SK-N-SH treated with all-trans-retinoic acid at 6 μM for 48 hours (cell line): ENCODE data around the gene VAC14.

Experiments used
- ATAC-seq: fragments of 200-7000 bp; cut with Tn5 transposase; 3 replicates; pipeline ENCODE4 v1.9.1; 2020; ENCODE audit warnings: mild to moderate bottlenecking, moderate library complexity
- ARNTL ChIP-seq: fragments of 450-650 bp; formaldehyde crosslinking; IDR thresholded peaks from 2 replicates; pipeline ENCODE4 v1.5.0; 2020; ENCODE audit warnings: low read depth, mild to moderate bottlenecking, moderate library complexity, borderline replicate concordance
- BACH2 ChIP-seq: fragments of 250-450 bp; sonication (Bioruptor Pico); IDR thresholded peaks from 2 replicates; pipeline ENCODE4 v1.9.0; 2021; ENCODE audit warnings: mild to moderate bottlenecking, borderline replicate concordance
- CSDC2 ChIP-seq: fragments of 250-450 bp; sonication (Bioruptor Pico); IDR thresholded peaks from 2 replicates; pipeline ENCODE4 v1.5.0; 2020; ENCODE audit warnings: mild to moderate bottlenecking, moderate library complexity
- ESRRG ChIP-seq: fragments of 250-450 bp; sonication (Bioruptor Pico); IDR thresholded peaks from 2 replicates; pipeline ENCODE4 v1.6.1; 2021; ENCODE audit warnings: mild to moderate bottlenecking
- GLIS3 ChIP-seq: fragments of 250-450 bp; sonication (Bioruptor Pico); IDR thresholded peaks from 2 replicates; pipeline ENCODE4 v1.5.0; 2020; ENCODE audit warnings: mild to moderate bottlenecking, moderate library complexity
- ISL1 ChIP-seq: fragments of 250-450 bp; sonication (Bioruptor Pico); IDR thresholded peaks from 2 replicates; pipeline ENCODE4 v2.1.2; 2022; ENCODE audit warnings: mild to moderate bottlenecking, moderate library complexity
- OSR1 ChIP-seq: fragments of 250-450 bp; sonication (Bioruptor Pico); IDR thresholded peaks from 2 replicates; pipeline ENCODE4 v1.8.0; 2022; ENCODE audit warnings: moderate library complexity, mild to moderate bottlenecking, inconsistent platforms
- PPARA ChIP-seq: fragments of 250-450 bp; sonication (Bioruptor Pico); IDR thresholded peaks from 2 replicates; pipeline ENCODE4 v1.5.0; 2020; ENCODE audit warnings: mild to moderate bottlenecking, borderline replicate concordance
- RARB ChIP-seq: fragments of 250-450 bp; sonication (Bioruptor Pico); IDR thresholded peaks from 2 replicates; pipeline ENCODE4 v1.8.0; 2021; ENCODE audit warnings: mild to moderate bottlenecking, moderate library complexity
- SNAI2 ChIP-seq: fragments of 250-450 bp; sonication (Bioruptor Pico); IDR thresholded peaks from 2 replicates; pipeline ENCODE4 v1.5.0; 2020; ENCODE audit warnings: mild to moderate bottlenecking, moderate library complexity
- TCF4 ChIP-seq: fragments of 250-450 bp; sonication (Bioruptor Pico); IDR thresholded peaks from 2 replicates; pipeline ENCODE4 v1.8.0; 2021; ENCODE audit warnings: mild to moderate bottlenecking, moderate library complexity, borderline replicate concordance
- TOX ChIP-seq: fragments of 250-450 bp; sonication (Bioruptor Pico); IDR thresholded peaks from 2 replicates; pipeline ENCODE4 v1.8.0; 2021; ENCODE audit warnings: mild to moderate bottlenecking, moderate library complexity, borderline replicate concordance
- ZC3H10 ChIP-seq: fragments of 250-450 bp; sonication (Bioruptor Pico); IDR thresholded peaks from 2 replicates; pipeline ENCODE4 v1.5.1; 2021; ENCODE audit warnings: mild to moderate bottlenecking, moderate library complexity
- ZFP3 ChIP-seq: fragments of 250-450 bp; sonication (Bioruptor Pico); IDR thresholded peaks from 2 replicates; pipeline ENCODE4 v1.5.0; 2020; ENCODE audit warnings: mild to moderate bottlenecking, moderate library complexity
- ZFP30 ChIP-seq: fragments of 450-650 bp; formaldehyde crosslinking; IDR thresholded peaks from 2 replicates; pipeline ENCODE4 v1.5.0; 2022; ENCODE audit warnings: mild to moderate bottlenecking, moderate library complexity
- ZNF565 ChIP-seq: fragments of 450-650 bp; formaldehyde crosslinking; conservative IDR thresholded peaks from 2 replicates; pipeline ENCODE4 v1.5.0; 2020; ENCODE audit warnings: low read depth, mild to moderate bottlenecking, moderate library complexity
- ZNF70 ChIP-seq: fragments of 450-650 bp; formaldehyde crosslinking; IDR thresholded peaks from 2 replicates; pipeline ENCODE4 v1.5.0; 2020; ENCODE audit warnings: mild to moderate bottlenecking, moderate library complexity
- TF ChIP-seq, protein P1 (sequence below): fragments of 250-450 bp; sonication (Bioruptor Pico); IDR thresholded peaks from 2 replicates; pipeline ENCODE4 v1.5.1; 2021; ENCODE audit warnings: mild to moderate bottlenecking, moderate library complexity
- TF ChIP-seq, protein P2 (sequence below): fragments of 250-450 bp; sonication (Bioruptor Pico); IDR thresholded peaks from 2 replicates; pipeline ENCODE4 v1.8.0; 2020; ENCODE audit warnings: mild to moderate bottlenecking, moderate library complexity, borderline replicate concordance
- TF ChIP-seq, protein P3 (sequence below): fragments of 250-450 bp; sonication (Bioruptor Pico); IDR thresholded peaks from 2 replicates; pipeline ENCODE4 v1.8.0; 2021; ENCODE audit warnings: low read depth, mild to moderate bottlenecking, moderate library complexity, borderline replicate concordance
- TF ChIP-seq, protein P4 (sequence below): fragments of 250-450 bp; sonication (Bioruptor Pico); IDR thresholded peaks from 2 replicates; pipeline ENCODE4 v1.5.1; 2020; ENCODE audit warnings: low read depth, mild to moderate bottlenecking, moderate library complexity

VAC14 gene

DNA sequence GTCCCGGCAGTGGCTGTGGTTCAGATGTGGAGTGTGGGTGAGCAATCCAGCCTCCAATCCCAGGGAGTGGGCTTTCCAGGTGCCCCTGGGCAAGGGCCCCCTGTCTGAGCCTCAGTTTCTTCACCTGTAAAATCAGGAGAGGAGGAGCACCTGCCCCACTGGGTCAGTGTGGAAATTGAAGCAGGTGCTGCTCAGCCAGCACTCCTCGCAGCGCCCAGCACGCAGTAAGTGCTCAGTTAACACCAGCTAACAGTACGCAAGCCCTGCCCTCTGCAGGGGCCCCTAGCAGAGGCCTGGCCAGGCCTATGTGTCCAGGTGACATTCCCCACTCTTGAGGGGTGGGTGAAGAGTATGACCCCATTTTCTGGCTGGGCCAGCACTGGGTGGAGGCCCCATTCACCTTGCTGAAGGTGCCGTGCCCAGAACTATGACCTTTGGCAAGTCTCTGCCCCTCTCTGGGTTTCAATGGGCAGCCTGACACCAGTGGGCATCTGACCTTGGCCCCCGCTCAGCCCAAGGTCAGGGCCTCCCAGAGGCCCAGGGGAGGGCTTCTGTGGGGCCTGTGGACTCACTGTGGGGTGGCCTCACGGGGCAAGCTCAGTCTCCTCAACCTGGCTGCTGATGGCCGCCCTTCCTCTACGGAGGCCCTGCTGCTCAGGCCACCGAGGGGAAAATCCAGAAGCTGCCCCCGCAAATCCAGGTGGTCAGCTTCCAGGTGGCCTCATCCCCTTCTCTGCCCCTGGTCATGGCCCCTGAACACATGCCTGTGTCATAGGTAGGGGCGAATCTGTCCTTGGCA, 117.6 kb downstream of the VAC14 start:
- ATAC-seq: no peak
- TF ChIP-seq TOX (CRISPR knock-in tag): no peak
- no peak for TF ChIP-seq ZFP30 (CRISPR knock-in tag)
- no peak for TF ChIP-seq ESRRG (CRISPR knock-in tag)
- TF ChIP-seq ZC3H10 (CRISPR knock-in tag): no peak
- TF ChIP-seq OSR1: no peak
- TF ChIP-seq BACH2 (CRISPR knock-in tag): no peak
- no peak for TF ChIP-seq ARNTL
- TF ChIP-seq TCF4 (CRISPR knock-in tag): no peak
- TF ChIP-seq ISL1: no peak
- TF ChIP-seq GLIS3: no peak
- TF ChIP-seq CSDC2 (CRISPR knock-in tag): no peak
- no peak for TF ChIP-seq ZNF565 (CRISPR knock-in tag)
- TF ChIP-seq PPARA (CRISPR knock-in tag): no peak
- no peak for TF ChIP-seq ZFP3
- TF ChIP-seq, protein P1, sequence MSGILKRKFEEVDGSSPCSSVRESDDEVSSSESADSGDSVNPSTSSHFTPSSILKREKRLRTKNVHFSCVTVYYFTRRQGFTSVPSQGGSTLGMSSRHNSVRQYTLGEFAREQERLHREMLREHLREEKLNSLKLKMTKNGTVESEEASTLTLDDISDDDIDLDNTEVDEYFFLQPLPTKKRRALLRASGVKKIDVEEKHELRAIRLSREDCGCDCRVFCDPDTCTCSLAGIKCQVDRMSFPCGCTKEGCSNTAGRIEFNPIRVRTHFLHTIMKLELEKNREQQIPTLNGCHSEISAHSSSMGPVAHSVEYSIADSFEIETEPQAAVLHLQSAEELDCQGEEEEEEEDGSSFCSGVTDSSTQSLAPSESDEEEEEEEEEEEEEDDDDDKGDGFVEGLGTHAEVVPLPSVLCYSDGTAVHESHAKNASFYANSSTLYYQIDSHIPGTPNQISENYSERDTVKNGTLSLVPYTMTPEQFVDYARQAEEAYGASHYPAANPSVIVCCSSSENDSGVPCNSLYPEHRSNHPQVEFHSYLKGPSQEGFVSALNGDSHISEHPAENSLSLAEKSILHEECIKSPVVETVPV (CRISPR knock-in tag): no peak
- TF ChIP-seq, protein P2, sequence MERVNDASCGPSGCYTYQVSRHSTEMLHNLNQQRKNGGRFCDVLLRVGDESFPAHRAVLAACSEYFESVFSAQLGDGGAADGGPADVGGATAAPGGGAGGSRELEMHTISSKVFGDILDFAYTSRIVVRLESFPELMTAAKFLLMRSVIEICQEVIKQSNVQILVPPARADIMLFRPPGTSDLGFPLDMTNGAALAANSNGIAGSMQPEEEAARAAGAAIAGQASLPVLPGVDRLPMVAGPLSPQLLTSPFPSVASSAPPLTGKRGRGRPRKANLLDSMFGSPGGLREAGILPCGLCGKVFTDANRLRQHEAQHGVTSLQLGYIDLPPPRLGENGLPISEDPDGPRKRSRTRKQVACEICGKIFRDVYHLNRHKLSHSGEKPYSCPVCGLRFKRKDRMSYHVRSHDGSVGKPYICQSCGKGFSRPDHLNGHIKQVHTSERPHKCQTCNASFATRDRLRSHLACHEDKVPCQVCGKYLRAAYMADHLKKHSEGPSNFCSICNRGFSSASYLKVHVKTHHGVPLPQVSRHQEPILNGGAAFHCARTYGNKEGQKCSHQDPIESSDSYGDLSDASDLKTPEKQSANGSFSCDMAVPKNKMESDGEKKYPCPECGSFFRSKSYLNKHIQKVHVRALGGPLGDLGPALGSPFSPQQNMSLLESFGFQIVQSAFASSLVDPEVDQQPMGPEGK (CRISPR knock-in tag): no peak
- TF ChIP-seq, protein P3, sequence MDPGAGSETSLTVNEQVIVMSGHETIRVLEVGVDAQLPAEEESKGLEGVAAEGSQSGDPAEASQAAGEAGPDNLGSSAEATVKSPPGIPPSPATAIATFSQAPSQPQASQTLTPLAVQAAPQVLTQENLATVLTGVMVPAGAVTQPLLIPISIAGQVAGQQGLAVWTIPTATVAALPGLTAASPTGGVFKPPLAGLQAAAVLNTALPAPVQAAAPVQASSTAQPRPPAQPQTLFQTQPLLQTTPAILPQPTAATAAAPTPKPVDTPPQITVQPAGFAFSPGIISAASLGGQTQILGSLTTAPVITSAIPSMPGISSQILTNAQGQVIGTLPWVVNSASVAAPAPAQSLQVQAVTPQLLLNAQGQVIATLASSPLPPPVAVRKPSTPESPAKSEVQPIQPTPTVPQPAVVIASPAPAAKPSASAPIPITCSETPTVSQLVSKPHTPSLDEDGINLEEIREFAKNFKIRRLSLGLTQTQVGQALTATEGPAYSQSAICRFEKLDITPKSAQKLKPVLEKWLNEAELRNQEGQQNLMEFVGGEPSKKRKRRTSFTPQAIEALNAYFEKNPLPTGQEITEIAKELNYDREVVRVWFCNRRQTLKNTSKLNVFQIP: no peak

DNA sequence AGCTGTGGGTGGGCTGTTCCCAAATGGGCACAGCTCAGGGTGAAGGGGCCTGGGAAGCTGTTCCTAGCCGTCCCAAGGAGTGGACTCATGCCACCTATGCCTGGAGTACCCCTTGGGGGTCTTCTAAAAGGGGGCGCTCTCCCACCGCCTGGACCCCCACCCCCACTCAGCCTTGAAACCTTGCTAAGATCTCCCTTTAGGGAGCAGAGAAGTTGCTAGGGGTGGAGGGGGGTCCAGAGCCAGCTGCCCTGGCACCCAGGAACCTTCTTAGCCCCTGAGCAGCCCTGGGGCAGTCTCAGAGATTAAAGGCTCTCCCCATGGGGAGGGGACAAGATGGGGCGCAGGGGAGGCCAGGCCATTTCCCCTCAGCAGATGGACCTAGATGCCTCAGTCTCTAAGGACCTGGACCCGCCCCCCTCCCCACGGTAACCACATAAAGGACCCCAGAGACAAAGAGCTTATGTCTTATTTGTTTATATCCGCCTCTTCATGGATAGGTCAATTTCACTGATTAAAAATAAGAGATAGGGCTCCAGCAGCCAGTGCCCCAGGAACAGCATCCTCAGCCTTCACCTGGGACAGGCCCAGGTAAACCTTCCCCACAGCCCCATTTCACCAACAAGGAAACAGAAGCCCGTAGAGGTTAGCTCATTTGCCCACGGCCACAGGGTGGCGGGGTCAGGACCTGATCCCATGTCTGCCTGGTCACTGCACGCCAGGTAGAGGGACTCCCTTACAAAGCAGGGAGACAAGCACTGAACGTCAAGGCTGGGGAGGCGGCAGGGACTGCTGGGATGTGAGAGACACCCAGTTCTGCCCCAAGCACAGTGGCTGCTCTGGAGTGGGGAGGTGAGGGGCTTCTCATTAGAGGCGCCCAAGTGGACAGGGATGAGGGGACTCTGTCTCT, 118.5 kb downstream of the VAC14 start:
- ATAC-seq: no peak
- TF ChIP-seq OSR1: no peak
- no peak for TF ChIP-seq ARNTL
- TF ChIP-seq, protein P4, sequence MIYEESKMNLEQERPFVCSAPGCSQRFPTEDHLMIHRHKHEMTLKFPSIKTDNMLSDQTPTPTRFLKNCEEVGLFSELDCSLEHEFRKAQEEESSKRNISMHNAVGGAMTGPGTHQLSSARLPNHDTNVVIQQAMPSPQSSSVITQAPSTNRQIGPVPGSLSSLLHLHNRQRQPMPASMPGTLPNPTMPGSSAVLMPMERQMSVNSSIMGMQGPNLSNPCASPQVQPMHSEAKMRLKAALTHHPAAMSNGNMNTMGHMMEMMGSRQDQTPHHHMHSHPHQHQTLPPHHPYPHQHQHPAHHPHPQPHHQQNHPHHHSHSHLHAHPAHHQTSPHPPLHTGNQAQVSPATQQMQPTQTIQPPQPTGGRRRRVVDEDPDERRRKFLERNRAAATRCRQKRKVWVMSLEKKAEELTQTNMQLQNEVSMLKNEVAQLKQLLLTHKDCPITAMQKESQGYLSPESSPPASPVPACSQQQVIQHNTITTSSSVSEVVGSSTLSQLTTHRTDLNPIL (CRISPR knock-in tag): no peak
- no peak for TF ChIP-seq ZFP30 (CRISPR knock-in tag)
- no peak for TF ChIP-seq BACH2 (CRISPR knock-in tag)
- TF ChIP-seq, all 23 proteins: peak for 0

DNA sequence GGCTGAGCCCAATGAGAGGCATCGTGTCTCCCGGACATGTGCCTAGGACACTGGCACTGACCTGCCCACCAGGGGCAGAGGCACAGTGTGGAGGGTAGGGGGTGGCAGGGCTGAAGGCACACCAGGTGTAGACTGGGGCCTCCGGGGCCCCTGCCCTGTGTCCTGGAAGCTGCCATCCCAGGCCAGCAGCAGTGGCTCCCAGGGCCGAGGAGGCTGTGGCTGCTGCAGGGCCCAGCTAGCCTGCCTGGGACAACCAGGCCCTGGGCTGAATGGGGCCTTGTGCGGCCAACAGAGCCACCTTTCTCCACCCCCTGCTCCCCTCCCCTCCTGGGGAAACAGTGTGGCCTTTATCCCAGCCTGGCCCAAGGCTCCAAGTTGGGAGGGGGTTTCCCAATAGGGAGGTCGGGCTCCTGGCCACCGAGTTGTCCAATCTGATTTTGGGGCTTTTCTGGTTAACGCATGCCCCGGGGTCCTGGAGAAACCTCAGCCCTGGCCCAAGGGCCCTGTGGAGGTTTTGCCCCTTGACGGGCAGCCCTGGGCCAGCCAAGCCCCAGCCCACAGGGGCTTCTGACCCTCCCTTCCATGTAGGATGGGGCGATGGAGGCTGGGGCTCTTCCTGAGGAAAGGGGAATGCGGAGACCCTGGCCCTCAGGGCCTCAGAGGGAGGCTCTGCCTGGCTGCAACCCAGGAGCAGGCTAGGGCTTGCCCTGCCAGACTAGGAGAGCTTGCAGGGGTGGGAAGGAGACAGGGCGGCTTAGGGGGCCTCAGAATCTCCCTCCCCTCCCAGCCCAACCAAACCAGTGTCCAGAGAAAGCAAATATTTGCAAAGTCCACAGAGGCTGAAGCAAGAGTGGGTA, 119.3 kb downstream of the VAC14 start:
- TF ChIP-seq ZC3H10 (CRISPR knock-in tag): no peak
- TF ChIP-seq ESRRG (CRISPR knock-in tag): no peak
- TF ChIP-seq, protein P1 (CRISPR knock-in tag): no peak
- TF ChIP-seq, protein P3: no peak
- TF ChIP-seq ZNF70 (CRISPR knock-in tag): no peak
- TF ChIP-seq TOX (CRISPR knock-in tag): no peak
- TF ChIP-seq RARB (CRISPR knock-in tag): no peak
- TF ChIP-seq, protein P4 (CRISPR knock-in tag): no peak
- no peak for TF ChIP-seq SNAI2 (CRISPR knock-in tag)
- ATAC-seq: no peak
